H9 (cell line): ENCODE data around the gene GNAI1. TPM values are rescaled to one million over a fixed set of nuclear protein-coding genes. Genes with fewer than 3 reads are reported as not detected.

Source experiments
- DNase-seq: peaks from one replicate; pipeline ENCODE4 v3.0.0-alpha.2; 2017
- H2AFZ ChIP-seq: one replicate; pipeline ENCODE4 v1.6.1; 2013; ENCODE audit warnings: mild to moderate bottlenecking, low read length, control low read depth, moderate library complexity
- H2AK5ac ChIP-seq: 2 replicates; pipeline ENCODE4 v1.6.1; 2013; ENCODE audit warnings: low read length, control low read depth, mixed read lengths; ENCODE audit not compliant: insufficient read length
- H2BK120ac ChIP-seq: one replicate; pipeline ENCODE4 v1.6.1; 2013; ENCODE audit warnings: low read depth, mild to moderate bottlenecking, low read length, control low read depth, inconsistent platforms; ENCODE audit not compliant: poor library complexity, severe bottlenecking
- H2BK12ac ChIP-seq: 2 replicates; pipeline ENCODE4 v1.6.1; 2013; ENCODE audit warnings: low read length, control low read depth, mixed read lengths, low read depth; ENCODE audit not compliant: insufficient read length
- H2BK15ac ChIP-seq: 2 replicates; pipeline ENCODE4 v1.6.1; 2013; ENCODE audit warnings: low read depth, low read length, control low read depth
- H2BK20ac ChIP-seq: one replicate; pipeline ENCODE4 v1.6.1; 2013; ENCODE audit warnings: low read depth, mild to moderate bottlenecking, low read length, control low read depth, inconsistent platforms; ENCODE audit not compliant: poor library complexity, severe bottlenecking
- H2BK5ac ChIP-seq: 2 replicates; pipeline ENCODE4 v1.6.1; 2013; ENCODE audit warnings: low read length, control low read depth, mixed read lengths; ENCODE audit not compliant: insufficient read length
- H3K14ac ChIP-seq: 2 replicates; pipeline ENCODE4 v1.6.1; 2013; ENCODE audit warnings: low read length, control low read depth; ENCODE audit not compliant: insufficient read depth
- H3K18ac ChIP-seq: 2 replicates; pipeline ENCODE4 v1.6.1; 2013; ENCODE audit warnings: low read depth, mild to moderate bottlenecking, mixed read lengths, low read length, control low read depth; ENCODE audit not compliant: insufficient read length
- H3K23ac ChIP-seq: 2 replicates; pipeline ENCODE4 v1.6.1; 2013; ENCODE audit warnings: low read length, control low read depth, mixed read lengths, low read depth; ENCODE audit not compliant: insufficient read length
- H3K23me2 ChIP-seq: 2 replicates; pipeline ENCODE4 v1.6.1; 2013; ENCODE audit warnings: low read depth, mild to moderate bottlenecking, mixed read lengths, low read length, control low read depth; ENCODE audit not compliant: insufficient read length, poor library complexity, severe bottlenecking
- H3K27ac ChIP-seq: 2 replicates; pipeline ENCODE4 v1.5.1; 2013; ENCODE audit warnings: low read length, control low read depth, mixed read lengths, low read depth; ENCODE audit not compliant: insufficient read length
- H3K27me3 ChIP-seq: 2 replicates; pipeline ENCODE4 v1.6.1; 2013; ENCODE audit warnings: low read length, control low read depth, inconsistent platforms; ENCODE audit not compliant: insufficient read depth
- H3K4ac ChIP-seq: 2 replicates; pipeline ENCODE4 v1.6.1; 2013; ENCODE audit warnings: low read depth, mild to moderate bottlenecking, control low read depth, inconsistent platforms, low read length, moderate library complexity
- H3K4me1 ChIP-seq: 2 replicates; pipeline ENCODE4 v1.6.1; 2013; ENCODE audit warnings: low read length, control low read depth, inconsistent platforms; ENCODE audit not compliant: insufficient read depth
- H3K4me2 ChIP-seq: 2 replicates; pipeline ENCODE4 v1.6.1; 2013; ENCODE audit warnings: low read length, control low read depth, mixed read lengths; ENCODE audit not compliant: insufficient read length, insufficient read depth
- H3K56ac ChIP-seq: 2 replicates; pipeline ENCODE4 v1.6.1; 2013; ENCODE audit warnings: low read depth, mild to moderate bottlenecking, mixed read lengths, low read length, control low read depth; ENCODE audit not compliant: insufficient read length
- H3K79me1 ChIP-seq: 2 replicates; pipeline ENCODE4 v1.6.1; 2013; ENCODE audit warnings: low read depth, mild to moderate bottlenecking, moderate library complexity, low read length, control low read depth, inconsistent platforms; ENCODE audit not compliant: insufficient read depth, poor library complexity, severe bottlenecking
- H3K79me2 ChIP-seq: 2 replicates; pipeline ENCODE4 v1.6.1; 2013; ENCODE audit warnings: low read length, control low read depth, inconsistent platforms; ENCODE audit not compliant: insufficient read depth
- H3K9ac ChIP-seq: 2 replicates; pipeline ENCODE4 v1.6.1; 2013; ENCODE audit warnings: low read length, control low read depth, mixed read lengths; ENCODE audit not compliant: insufficient read length; ENCODE audit errors: extremely low read depth
- H3K9me3 ChIP-seq: one replicate; pipeline ENCODE4 v1.6.1; 2013; ENCODE audit warnings: low read depth, low read length, inconsistent platforms; ENCODE audit not compliant: control insufficient read depth
- H3T11ph ChIP-seq: one replicate; pipeline ENCODE4 v1.6.1; 2013; ENCODE audit warnings: mild to moderate bottlenecking, low read length, control low read depth, inconsistent platforms
- H4K20me1 ChIP-seq: one replicate; pipeline ENCODE4 v1.6.1; 2013; ENCODE audit not compliant: control insufficient read depth, insufficient read length, insufficient read depth
- H4K5ac ChIP-seq: 2 replicates; pipeline ENCODE4 v1.6.1; 2013; ENCODE audit warnings: low read depth, mild to moderate bottlenecking, mixed read lengths, low read length, control low read depth; ENCODE audit not compliant: insufficient read length
- H4K8ac ChIP-seq: replicated peaks from 2 replicates; pipeline ENCODE4 v1.6.1; 2013; ENCODE audit warnings: low read length, control low read depth, mixed read lengths, low read depth; ENCODE audit not compliant: insufficient read length
- H4K91ac ChIP-seq: 2 replicates; pipeline ENCODE4 v1.6.1; 2013; ENCODE audit warnings: low read depth, mild to moderate bottlenecking, moderate library complexity, mixed read lengths, low read length, control low read depth; ENCODE audit not compliant: insufficient read length
- H3K27ac Mint-ChIP-seq, 3 experiments: 2 replicates in 2 of 3; 3 replicates in 1 of 3; pipeline ENCODE4 v1.8.0; 2020 to 2021; ENCODE audit warnings: mixed read lengths in 3 of 3, mild to moderate bottlenecking in 1 of 3, moderate library complexity in 1 of 3
- H3K27me3 Mint-ChIP-seq: 2 replicates; pipeline ENCODE4 v1.8.0; 2021; ENCODE audit warnings: low read depth, mild to moderate bottlenecking, moderate library complexity, mixed read lengths
- H3K36me3 Mint-ChIP-seq, 3 experiments: 2 replicates in 2 of 3; 3 replicates in 1 of 3; pipeline ENCODE4 v1.8.0; 2020 to 2021; ENCODE audit warnings: low read depth in 3 of 3, mixed read lengths in 3 of 3; ENCODE audit not compliant: insufficient read depth in 1 of 3
- H3K4me1 Mint-ChIP-seq, 2 experiments: 2 replicates each; pipeline ENCODE4 v1.8.0; 2020; ENCODE audit warnings: mixed read lengths in 2 of 2
- H3K4me3 Mint-ChIP-seq, 2 experiments: 2 replicates in 1 of 2; 3 replicates in 1 of 2; pipeline ENCODE4 v1.8.0; 2020 to 2021; ENCODE audit warnings: mild to moderate bottlenecking in 2 of 2, mixed read lengths in 2 of 2, moderate library complexity in 1 of 2
- H3K9me3 Mint-ChIP-seq, 2 experiments: 2 replicates in 1 of 2; 3 replicates in 1 of 2; pipeline ENCODE4 v1.8.0; 2020; ENCODE audit warnings: mild to moderate bottlenecking in 2 of 2, mixed read lengths in 2 of 2, moderate library complexity in 1 of 2
- CTCF ChIP-seq: fragments of 200-600 bp; sonication (generic); conservative IDR thresholded peaks from 3 replicates; pipeline ENCODE4 v1.8.0; 2021; ENCODE audit warnings: antibody characterized with exemption, mild to moderate bottlenecking
- WGBS: extraction: QIAGEN DNeasy Blood & Tissue Kit; methylation state at CpG from one replicate; pipeline ENCODE4 v1.1.7; 2013; ENCODE audit warnings: missing lambda C conversion rate, low lambda C conversion rate, mixed read lengths; ENCODE audit not compliant: insufficient read length; ENCODE audit errors: extremely low coverage; 5-methylcytosine and 5-hydroxymethylcytosine counted together
- total RNA-seq: library from RNA; stranded (reverse); gene quantifications from 2 replicates; pipeline ENCODE4 v1.2.1, GENCODE V29; 2021

Gene GNAI1
- total RNA-seq, 1 experiment from 2014 or later, result 14.1 TPM

GRCh38 chr7:80133361-80134114 lies 1.1 kb upstream of the GNAI1 start:
- Histone ChIP-seq H3K18ac (no peak overlapping the region), H3K79me1 (no peaks in the 10 kb centered on the region), H3K27me3 (peaks cover 7% of the 10 kb centered on the region; the same call in 1 of the 2 replicates), H4K8ac (no peak overlapping the region), H3K23ac (no peak overlapping the region), H2AFZ (no peak overlapping the region), H3K79me2 (peaks cover 12% of the 10 kb centered on the region; the same call in 1 of the 2 replicates), H3K9ac (no peak overlapping the region), H4K5ac (no peak overlapping the region), H2BK15ac (no peak overlapping the region), H2AK5ac (no peak overlapping the region), H3K56ac (no peak overlapping the region), H3K4me2 (peak overlapping the region; percentile 90), H3K23me2 (peaks cover 12% of the 10 kb centered on the region), H4K91ac (no peak overlapping the region), H3K14ac (no peak overlapping the region), H3T11ph (no peak overlapping the region), H2BK20ac (no peak overlapping the region), H3K27ac (no peak overlapping the region), H2BK12ac (no peak overlapping the region), H4K20me1 (no peaks in the 10 kb centered on the region), H3K9me3 (no peaks in the 10 kb centered on the region), H3K4me1 (peaks cover 5% of the 10 kb centered on the region), H3K4ac (no peak overlapping the region), H2BK120ac (no peak overlapping the region), H2BK5ac (no peak overlapping the region)
- peaks cover 0 to 3% of the 10 kb centered on the region in 2 experiments; a peak in 3 of 5 replicates for H3K9me3 Mint-ChIP-seq
- H3K4me1 Mint-ChIP-seq, result peaks cover 25 to 27% of the 10 kb centered on the region in 2 experiments
- peaks cover 14% of the 10 kb centered on the region for H3K27me3 Mint-ChIP-seq
- no peak overlapping the region for H3K27ac Mint-ChIP-seq
- no peaks in the 10 kb centered on the region; a peak in 1 of 7 replicates for H3K36me3 Mint-ChIP-seq
- no peak for TF ChIP-seq CTCF
- no peak for DNase-seq
- WGBS, result no CpG with 5 or more reads among the region's 8 CpGs
- H3K4me3 Mint-ChIP-seq, result peak overlapping the region; percentile 85
